GM23338 (cell line): ENCODE data around the gene BRF1. TPM values are rescaled to one million over a fixed set of nuclear protein-coding genes. Genes with fewer than 3 reads are reported as not detected.

ENCODE experiments used
- ATAC-seq: fragments of 200-7000 bp; cut with Tn5 transposase; 3 replicates; pipeline ENCODE4 v1.9.1; 2020
- DNase-seq: peaks from one replicate; pipeline ENCODE4 v3.0.0-alpha.2; 2015; ENCODE audit warnings: low spot score
- H2AFZ ChIP-seq: fragments of 200-600 bp; sonication (generic); 2 replicates; pipeline ENCODE4 v1.8.0; 2016; ENCODE audit warnings: antibody characterized with exemption, mild to moderate bottlenecking, moderate library complexity
- H3F3A ChIP-seq: fragments of 200-600 bp; sonication (generic); replicated peaks from 2 replicates; pipeline ENCODE4 v1.8.0; 2017; ENCODE audit warnings: antibody characterized with exemption, mixed run types, low read depth
- H3K27ac ChIP-seq: fragments of 200-600 bp; sonication (generic); 2 replicates; pipeline ENCODE4 v1.6.1; 2016; ENCODE audit warnings: low read depth
- H3K27me3 ChIP-seq: fragments of 200-600 bp; sonication (generic); 2 replicates; pipeline ENCODE4 v1.8.0; 2016; ENCODE audit warnings: mild to moderate bottlenecking, mixed run types, moderate library complexity; ENCODE audit not compliant: insufficient read depth
- H3K36me3 ChIP-seq: fragments of 200-600 bp; sonication (generic); 2 replicates; pipeline ENCODE4 v1.8.0; 2016; ENCODE audit warnings: mild to moderate bottlenecking; ENCODE audit not compliant: insufficient read depth
- H3K4me1 ChIP-seq: fragments of 200-600 bp; sonication (generic); 2 replicates; pipeline ENCODE4 v1.8.0; 2016; ENCODE audit warnings: mild to moderate bottlenecking, moderate library complexity; ENCODE audit not compliant: insufficient read depth
- H3K4me2 ChIP-seq: fragments of 200-600 bp; sonication (generic); 2 replicates; pipeline ENCODE4 v1.7.1; 2017; ENCODE audit warnings: mixed run types
- H3K4me3 ChIP-seq: fragments of 200-600 bp; sonication (generic); 2 replicates; pipeline ENCODE4 v1.6.1; 2016; ENCODE audit warnings: mixed run types
- H3K79me2 ChIP-seq: fragments of 200-600 bp; sonication (generic); replicated peaks from 2 replicates; pipeline ENCODE4 v1.8.0; 2017; ENCODE audit warnings: mild to moderate bottlenecking; ENCODE audit not compliant: insufficient read depth
- H3K9me2 ChIP-seq: fragments of 200-600 bp; sonication (generic); 2 replicates; pipeline ENCODE4 v1.8.0; 2017; ENCODE audit not compliant: insufficient read depth
- H4K20me1 ChIP-seq: fragments of 200-600 bp; sonication (generic); replicated peaks from 2 replicates; pipeline ENCODE4 v1.8.0; 2017; ENCODE audit warnings: mild to moderate bottlenecking; ENCODE audit not compliant: insufficient read depth
- H3K27ac Mint-ChIP-seq: 2 replicates; pipeline ENCODE4 v1.8.0; 2020; ENCODE audit warnings: inconsistent platforms, mild to moderate bottlenecking, moderate library complexity, mixed read lengths
- H3K27me3 Mint-ChIP-seq: 3 replicates; pipeline ENCODE4 v1.8.0; 2022; ENCODE audit warnings: low read depth, mild to moderate bottlenecking, moderate library complexity, mixed read lengths, inconsistent platforms; ENCODE audit not compliant: insufficient read depth, poor library complexity
- H3K36me3 Mint-ChIP-seq: 3 replicates; pipeline ENCODE4 v1.8.0; 2021; ENCODE audit warnings: low read depth, mild to moderate bottlenecking, inconsistent platforms, moderate library complexity, mixed read lengths
- H3K4me1 Mint-ChIP-seq: 3 replicates; pipeline ENCODE4 v1.8.0; 2020; ENCODE audit warnings: mild to moderate bottlenecking, inconsistent platforms, mixed read lengths
- H3K4me3 Mint-ChIP-seq: 3 replicates; pipeline ENCODE4 v1.8.0; 2021; ENCODE audit warnings: moderate library complexity, mild to moderate bottlenecking, inconsistent platforms, mixed read lengths
- H3K9me3 Mint-ChIP-seq: 3 replicates; pipeline ENCODE4 v1.8.0; 2020; ENCODE audit warnings: moderate library complexity, mild to moderate bottlenecking, inconsistent platforms, mixed read lengths
- CREB1 ChIP-seq: fragments of 250-450 bp; sonication (Bioruptor Pico); IDR thresholded peaks from 2 replicates; pipeline ENCODE4 v1.5.0; 2020; ENCODE audit warnings: low read depth, mild to moderate bottlenecking, moderate library complexity
- JUNB ChIP-seq: IDR thresholded peaks from one replicate; pipeline ENCODE4 v1.6.1; 2016; ENCODE audit warnings: antibody characterized with exemption; ENCODE audit not compliant: unreplicated experiment
- POLR2AphosphoS5 ChIP-seq: IDR thresholded peaks from 2 replicates; pipeline ENCODE4 v1.6.1; 2016; ENCODE audit warnings: antibody characterized with exemption, low read depth
- ZNF114 ChIP-seq: fragments of 250-450 bp; sonication (Bioruptor Pico); IDR thresholded peaks from 2 replicates; pipeline ENCODE4 v1.5.0; 2020; ENCODE audit warnings: mild to moderate bottlenecking, moderate library complexity
- ZNF462 ChIP-seq: fragments of 250-450 bp; sonication (Bioruptor Pico); IDR thresholded peaks from 2 replicates; pipeline ENCODE4 v1.5.0; 2020; ENCODE audit warnings: mild to moderate bottlenecking, moderate library complexity
- polyA plus RNA-seq: library from polyadenylated mRNA; unstranded; fragments of >200 nt; fragmentation: Nextera tagmentation; extraction: Ambion mirVana; gene quantifications from 2 replicates; pipeline ENCODE4 v1.2.1, GENCODE V29; 2016
- total RNA-seq: library from RNA; depleted of rRNA; stranded (reverse); fragments of >200 nt; shearing (Covaris generic); gene quantifications from 2 replicates; pipeline ENCODE4 v1.2.3, GENCODE V29; 2014
- TF ChIP-seq, protein P1 (sequence below): IDR thresholded peaks from one replicate; pipeline ENCODE4 v1.6.1; 2018; ENCODE audit warnings: antibody characterized with exemption; ENCODE audit not compliant: unreplicated experiment

Gene BRF1
- total and polyA plus RNA-seq, 2 experiments from 2014 or later = 8.6 to 29.9 TPM

GRCh38 chr14:105247715-105248367 lies 53.0 kb downstream of the BRF1 start:
- H3K36me3 ChIP-seq = no peaks in the 10 kb centered on the region
- TF ChIP-seq POLR2AphosphoS5 (no peak), ZNF114 (CRISPR knock-in tag) (no peak), CREB1 (CRISPR knock-in tag) (no peak), ZNF462 (CRISPR knock-in tag) (no peak), JUNB (no peak)
- TF ChIP-seq, protein P1, sequence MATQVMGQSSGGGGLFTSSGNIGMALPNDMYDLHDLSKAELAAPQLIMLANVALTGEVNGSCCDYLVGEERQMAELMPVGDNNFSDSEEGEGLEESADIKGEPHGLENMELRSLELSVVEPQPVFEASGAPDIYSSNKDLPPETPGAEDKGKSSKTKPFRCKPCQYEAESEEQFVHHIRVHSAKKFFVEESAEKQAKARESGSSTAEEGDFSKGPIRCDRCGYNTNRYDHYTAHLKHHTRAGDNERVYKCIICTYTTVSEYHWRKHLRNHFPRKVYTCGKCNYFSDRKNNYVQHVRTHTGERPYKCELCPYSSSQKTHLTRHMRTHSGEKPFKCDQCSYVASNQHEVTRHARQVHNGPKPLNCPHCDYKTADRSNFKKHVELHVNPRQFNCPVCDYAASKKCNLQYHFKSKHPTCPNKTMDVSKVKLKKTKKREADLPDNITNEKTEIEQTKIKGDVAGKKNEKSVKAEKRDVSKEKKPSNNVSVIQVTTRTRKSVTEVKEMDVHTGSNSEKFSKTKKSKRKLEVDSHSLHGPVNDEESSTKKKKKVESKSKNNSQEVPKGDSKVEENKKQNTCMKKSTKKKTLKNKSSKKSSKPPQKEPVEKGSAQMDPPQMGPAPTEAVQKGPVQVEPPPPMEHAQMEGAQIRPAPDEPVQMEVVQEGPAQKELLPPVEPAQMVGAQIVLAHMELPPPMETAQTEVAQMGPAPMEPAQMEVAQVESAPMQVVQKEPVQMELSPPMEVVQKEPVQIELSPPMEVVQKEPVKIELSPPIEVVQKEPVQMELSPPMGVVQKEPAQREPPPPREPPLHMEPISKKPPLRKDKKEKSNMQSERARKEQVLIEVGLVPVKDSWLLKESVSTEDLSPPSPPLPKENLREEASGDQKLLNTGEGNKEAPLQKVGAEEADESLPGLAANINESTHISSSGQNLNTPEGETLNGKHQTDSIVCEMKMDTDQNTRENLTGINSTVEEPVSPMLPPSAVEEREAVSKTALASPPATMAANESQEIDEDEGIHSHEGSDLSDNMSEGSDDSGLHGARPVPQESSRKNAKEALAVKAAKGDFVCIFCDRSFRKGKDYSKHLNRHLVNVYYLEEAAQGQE = no peak
- Mint-ChIP-seq H3K27me3 (peaks cover 15% of the 10 kb centered on the region), H3K9me3 (no peaks in the 10 kb centered on the region), H3K4me3 (peak overlapping the region; percentile 78), H3K4me1 (no peaks in the 10 kb centered on the region; the same call in 2 of the 3 replicates), H3K36me3 (peaks cover 16% of the 10 kb centered on the region), H3K27ac (no peak overlapping the region)
- peak overlapping the region; percentile 93 for H2AFZ ChIP-seq
- DNase-seq = peak; percentile 24
- H3K4me3 ChIP-seq = peak overlapping the region; percentile 72
- H3K9me2 ChIP-seq = no peaks in the 10 kb centered on the region
- H4K20me1 ChIP-seq = peaks cover 6% of the 10 kb centered on the region
- 0 out of 2 replicates have a peak, but pooled peaks cover 15% of the 10 kb centered on the region for H3F3A ChIP-seq
- peak overlapping the region; percentile 92 for H3K4me2 ChIP-seq
- H3K27ac ChIP-seq = no peak overlapping the region
- peaks cover 8% of the 10 kb centered on the region; the same call in 1 of the 2 replicates for H3K79me2 ChIP-seq
- no peaks in the 10 kb centered on the region for H3K27me3 ChIP-seq
- no peaks in the 10 kb centered on the region for H3K4me1 ChIP-seq
- ATAC-seq = peak; percentile 17
